Hematopoietic multipotent progenitor cell treated with erythropoietin and hydrocortisone succinate and interleukin-3 and kit ligand, for 4 days (in vitro differentiated cells): Measurements from ENCODE around the gene RALGDS.
"Not testable (repeated sequence)": the region's sequence is repeated elsewhere in the genome, so short reads cannot be mapped to it uniquely, and the experiment has no call there.

Experiments used
- DNase-seq: peaks from one replicate; pipeline ENCODE4 v3.0.0-alpha.2; 2015

Gene RALGDS

DNA sequence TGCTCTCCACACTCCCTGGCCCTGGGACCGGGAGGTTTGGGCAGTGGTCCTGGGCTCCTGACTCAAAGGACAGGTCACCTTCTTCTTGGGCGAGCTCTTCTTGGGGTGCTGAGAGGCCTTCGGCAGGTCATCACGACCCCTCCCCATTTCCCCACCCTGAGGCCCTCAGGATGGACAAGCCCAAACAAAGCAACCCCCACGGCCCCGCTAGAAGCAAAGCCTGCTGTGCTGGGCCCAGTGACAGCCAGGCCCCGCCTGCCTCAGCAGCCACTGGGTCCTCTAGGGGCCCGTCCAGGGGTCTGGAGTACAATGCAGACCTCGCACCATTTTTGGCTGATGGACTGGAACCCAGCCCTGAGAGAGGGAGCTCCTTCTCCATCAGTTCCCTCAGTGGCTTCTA lies 37.4 kb downstream of the RALGDS start:
- DNase-seq: not testable (repeated sequence)

DNA sequence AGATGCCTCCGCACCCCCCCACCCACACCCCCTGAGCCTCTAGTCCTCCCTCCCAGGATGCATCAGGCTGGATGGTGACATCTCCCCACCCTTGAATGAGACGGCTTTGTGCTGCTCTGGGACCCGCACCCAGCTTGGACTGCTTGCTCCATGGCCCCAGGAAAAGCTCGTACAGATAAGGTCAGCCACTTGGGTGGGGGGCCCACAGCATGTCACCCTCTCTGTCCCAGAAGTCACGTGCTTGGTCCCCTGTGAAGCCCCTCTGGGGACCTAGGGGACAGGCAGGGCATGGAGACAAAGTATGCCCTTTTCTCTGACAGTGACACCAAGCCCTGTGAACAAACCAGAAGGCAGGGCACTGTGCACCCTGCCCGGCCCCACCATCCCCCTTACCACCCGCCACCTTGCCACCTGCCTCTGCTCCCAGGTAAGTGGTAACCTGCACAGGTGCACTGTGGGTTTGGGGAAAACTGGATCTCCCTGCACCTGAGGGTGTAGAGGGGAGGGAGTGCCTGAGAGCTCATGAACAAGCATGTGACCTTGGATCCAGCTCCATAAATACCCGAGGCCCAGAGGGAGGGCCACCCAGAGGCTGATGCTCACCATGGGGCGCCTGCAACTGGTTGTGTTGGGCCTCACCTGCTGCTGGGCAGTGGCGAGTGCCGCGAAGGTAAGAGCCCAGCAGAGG lies 38.9 kb downstream of the RALGDS start:
- not testable (repeated sequence) for DNase-seq

DNA sequence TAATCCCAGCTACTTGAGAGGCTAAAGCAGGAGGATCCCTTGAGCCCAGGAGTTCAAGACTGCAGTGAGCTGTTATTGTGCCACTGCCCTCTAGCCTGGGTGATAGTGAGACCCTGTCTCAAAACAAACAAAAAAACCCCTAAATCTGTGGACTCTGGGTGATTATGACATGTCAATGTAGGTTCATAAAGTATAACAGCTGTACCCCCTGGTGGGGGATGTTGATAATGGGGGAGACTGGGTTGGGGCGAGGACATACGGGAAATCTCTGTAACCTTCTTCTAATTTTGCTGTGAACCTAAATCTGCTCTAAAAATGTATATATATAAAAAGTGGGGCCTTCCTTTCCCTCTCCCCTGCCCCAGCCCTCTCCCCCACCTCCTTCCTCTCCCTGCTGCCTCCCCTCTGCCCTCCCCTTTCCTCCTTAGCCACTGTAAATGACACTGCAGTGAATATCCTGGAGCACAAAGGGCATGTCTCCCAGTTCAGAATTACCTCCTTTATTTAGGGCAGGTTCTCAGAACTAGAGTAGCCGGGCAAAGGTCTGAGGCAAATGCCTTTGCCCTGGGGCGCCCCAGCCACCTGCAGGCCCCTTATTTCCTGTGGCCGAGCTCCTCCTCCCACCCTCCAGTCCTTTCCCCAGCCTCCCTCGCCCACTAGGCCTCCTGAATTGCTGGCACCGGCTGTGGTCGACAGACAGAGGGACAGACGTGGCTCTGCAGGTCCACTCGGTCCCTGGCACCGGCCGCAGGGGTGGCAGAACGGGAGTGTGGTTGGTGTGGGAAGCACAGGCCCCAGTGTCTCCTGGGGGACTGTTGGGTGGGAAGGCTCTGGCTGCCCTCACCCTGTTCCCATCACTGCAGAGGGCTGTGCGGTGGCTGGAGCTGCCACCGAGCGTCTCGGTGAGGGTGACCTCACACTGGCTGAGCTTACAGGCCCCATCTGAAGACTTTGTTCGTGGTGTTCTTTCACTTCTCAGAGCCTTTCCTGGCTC lies 40.0 kb downstream of the RALGDS start:
- peak; percentile 52 for DNase-seq

DNA sequence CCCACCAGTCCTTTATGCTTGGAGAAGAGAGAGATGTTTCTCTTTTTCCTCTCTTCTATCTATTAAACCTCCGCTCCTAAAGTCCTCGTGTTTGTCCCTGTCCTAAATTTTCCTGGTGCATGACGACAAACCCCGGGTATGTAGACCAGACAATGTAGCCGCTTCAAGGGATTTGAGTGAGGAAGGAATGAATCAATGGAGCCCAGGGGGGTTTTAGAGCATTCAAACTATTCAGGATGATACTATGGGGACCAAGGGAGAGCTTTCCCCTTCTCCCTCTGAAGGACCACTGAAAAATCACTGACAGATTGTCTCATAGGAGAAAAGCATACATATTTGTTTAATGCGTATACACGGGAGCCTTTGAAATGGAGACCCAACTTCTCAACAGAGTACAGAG lies 40.9 kb downstream of the RALGDS start:
- DNase-seq: no peak

DNA sequence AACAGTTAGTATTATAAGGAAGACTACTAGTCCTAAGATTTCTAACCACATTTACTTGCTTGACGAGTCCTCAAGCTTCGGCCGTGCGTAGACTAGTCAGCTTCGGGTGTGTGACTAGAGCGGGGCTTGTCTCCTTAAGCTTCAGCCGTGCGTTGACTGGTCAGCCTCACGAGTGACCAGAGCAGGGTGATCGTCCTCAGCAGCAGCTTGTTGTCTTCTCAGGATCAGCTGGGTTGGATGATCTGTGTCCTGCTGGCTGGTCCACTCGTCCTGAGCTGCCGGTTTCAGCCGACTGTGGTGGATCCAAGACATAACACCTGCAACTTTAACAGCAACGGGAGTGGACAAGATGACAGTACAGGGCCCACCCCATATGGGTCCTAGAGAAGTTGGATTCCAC lies 42.6 kb downstream of the RALGDS start:
- DNase-seq: no peak

DNA sequence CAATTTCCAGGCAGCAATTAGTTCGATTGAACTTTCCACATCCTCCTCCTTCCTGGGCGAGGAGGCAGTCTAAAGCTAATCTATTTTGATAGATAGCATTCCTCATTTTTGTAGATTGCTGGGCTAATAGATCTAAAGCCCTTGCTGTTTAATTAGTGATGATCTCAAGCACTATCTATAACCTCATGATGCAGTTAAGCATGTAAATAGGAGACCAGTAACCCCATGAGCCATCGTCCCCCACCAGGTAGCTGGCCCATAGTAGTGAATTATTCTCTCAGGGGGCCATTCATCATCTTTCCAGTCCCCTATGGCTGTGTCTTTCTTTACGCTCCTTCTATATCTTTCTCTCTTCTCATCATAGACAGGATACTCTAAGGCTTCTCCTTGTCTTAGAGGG lies 44.3 kb downstream of the RALGDS start:
- no peak for DNase-seq

DNA sequence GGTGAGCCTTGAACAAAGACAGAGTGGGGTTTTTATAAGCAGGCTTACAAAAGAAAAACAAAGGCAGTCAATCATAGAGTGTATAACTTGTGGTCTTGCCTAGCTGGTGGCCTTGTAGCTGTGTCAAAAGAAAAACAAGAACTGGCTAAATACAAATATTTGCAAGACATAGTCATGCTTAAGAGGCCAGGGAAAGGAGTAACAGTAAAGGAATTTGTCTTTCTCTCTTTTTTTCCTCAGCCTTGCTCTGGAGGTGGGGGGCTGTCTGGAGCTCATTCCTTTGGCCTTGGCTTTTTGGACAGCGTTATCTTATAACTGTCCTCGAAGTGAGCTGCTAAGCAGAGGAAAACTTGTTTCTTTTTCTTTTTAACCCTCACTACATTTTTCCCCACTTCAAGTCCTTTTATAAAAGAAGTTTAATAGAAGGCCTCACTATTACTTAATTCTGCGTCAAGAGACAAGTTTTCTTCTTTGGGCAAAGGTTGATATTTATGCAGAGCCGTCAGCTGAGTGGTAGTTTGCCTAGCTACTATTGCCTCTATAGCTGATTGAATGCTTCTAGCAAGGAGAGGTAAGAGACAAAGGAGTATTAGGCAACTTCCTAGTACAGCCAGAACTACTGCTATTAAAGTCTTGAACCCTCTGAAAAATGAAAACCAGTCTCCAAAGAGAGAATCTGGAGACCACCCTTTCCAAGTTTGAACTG lies 45.0 kb downstream of the RALGDS start:
- DNase-seq: no peak

DNA sequence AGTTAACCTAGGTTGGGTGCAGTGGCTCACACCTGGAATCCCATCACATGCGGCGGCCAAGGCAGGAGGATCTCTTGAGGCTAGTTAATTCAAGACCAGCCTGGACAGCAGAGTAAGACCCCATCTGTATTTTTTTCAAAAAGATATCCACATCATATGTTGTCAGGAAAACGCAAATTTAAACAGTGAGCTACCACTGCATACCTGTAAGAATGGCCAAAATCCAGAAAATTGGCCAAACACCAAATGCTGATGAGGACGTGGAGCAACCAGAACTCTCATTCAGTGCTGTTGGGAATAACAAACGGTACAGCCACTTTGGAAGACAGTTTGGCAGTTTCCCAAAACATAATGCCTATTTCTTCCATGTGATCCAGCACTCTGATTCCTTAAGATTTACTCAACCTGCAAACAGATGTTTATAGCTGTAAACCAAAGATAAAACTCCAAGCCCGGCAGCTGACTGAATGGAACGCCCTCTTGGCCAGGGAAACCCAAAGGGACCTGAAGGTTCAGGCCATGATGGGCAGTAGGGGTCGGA lies 46.9 kb downstream of the RALGDS start:
- no peak for DNase-seq

DNA sequence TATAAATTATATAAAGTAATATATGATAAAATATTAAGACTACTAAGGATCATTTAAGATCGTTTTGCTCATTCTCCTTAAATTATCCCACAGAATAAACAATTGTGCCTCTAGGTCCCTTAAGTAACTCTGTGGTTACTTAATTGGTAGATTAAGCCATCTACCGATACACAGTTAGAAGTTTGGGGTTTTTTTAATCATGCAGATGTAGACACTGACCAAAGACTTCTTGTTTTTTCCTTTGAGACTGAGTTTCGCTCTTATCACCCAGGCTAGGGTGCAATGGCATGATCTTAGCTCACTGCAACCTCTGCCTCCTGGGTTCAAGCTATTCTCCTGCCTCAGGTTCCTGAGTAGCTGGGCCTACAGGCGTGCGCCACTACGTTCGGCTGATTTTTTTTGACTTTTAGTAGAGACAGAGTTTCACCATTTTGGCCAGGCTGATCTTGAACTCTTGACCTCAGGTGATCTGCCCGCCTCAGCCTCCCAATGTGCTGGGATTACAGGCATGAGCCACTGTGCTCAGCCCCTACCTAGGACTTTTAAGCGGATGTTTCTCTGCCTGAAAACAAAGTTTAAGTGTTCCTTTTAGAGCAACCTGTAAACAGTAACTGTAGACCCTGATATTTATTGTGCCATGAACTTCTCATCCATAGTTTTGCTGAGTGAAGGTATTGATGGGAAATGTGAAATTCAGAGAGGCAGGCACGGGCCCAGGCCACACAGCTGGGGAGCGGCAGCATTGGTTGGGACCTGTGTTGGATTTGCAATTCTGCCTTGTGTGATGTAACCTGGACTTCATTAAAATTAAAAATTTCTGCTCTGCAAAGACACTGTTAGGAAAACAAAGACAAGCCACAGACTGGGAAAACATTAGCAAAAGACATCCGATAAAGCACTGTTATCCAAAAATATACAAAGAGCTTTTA lies 47.7 kb downstream of the RALGDS start:
- peak; percentile 68 for DNase-seq

DNA sequence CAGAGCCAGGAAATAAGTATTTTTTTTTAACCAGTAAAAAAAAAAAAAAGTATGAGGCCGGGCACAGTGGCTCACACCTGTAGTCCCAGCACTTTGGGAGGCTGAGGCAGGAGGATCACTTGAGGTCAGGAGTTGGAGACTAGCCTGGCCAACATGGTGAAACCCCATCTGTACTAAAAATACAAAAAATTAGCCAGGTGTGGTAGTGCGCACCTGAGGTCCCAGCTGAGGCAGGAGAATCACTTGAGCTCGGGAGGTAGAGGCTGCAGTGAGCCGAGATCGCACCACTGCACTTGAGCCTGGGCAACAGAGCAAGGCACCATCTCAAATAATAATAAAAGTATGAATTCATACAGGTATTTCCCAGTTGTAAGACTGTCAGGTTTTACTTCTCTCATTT lies 48.8 kb downstream of the RALGDS start:
- DNase-seq: not testable (repeated sequence)

DNA sequence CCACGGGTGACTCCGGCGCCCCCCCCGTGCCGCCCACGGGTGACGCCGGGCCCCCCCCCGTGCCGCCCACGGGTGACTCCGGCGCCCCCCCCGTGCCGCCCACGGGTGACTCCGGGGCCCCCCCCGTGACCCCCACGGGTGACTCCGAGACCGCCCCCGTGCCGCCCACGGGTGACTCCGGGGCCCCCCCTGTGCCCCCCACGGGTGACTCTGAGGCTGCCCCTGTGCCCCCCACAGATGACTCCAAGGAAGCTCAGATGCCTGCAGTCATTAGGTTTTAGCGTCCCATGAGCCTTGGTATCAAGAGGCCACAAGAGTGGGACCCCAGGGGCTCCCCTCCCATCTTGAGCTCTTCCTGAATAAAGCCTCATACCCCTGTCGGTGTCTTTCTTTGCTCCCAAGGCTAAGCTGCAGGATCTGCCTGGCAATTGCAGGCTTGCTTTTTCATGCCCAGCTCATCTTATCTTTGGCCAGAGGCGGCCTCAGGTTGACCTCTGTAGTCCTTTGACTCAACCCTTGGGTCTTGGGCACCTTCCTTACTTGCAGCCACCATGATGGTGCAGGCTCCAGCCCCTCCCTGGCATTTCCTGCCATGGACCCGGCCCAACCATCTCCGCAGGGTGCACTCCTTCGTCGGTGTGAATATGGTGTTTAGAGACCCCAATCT lies 49.4 kb downstream of the RALGDS start:
- DNase-seq: no peak

DNA sequence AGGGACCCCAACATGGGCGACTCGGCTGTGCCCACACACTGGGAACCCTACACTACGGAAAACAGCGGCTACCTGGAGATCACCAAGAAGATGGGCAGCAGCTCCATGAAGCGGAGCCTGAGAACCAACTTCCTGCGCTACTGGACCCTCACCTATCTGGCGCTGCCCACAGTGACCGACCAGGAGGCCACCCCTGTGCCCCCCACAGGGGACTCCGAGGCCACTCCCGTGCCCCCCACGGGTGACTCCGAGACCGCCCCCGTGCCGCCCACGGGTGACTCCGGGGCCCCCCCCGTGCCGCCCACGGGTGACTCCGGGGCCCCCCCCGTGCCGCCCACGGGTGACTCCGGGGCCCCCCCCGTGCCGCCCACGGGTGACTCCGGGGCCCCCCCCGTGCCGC lies 50.1 kb downstream of the RALGDS start:
- DNase-seq: not testable (repeated sequence)

DNA sequence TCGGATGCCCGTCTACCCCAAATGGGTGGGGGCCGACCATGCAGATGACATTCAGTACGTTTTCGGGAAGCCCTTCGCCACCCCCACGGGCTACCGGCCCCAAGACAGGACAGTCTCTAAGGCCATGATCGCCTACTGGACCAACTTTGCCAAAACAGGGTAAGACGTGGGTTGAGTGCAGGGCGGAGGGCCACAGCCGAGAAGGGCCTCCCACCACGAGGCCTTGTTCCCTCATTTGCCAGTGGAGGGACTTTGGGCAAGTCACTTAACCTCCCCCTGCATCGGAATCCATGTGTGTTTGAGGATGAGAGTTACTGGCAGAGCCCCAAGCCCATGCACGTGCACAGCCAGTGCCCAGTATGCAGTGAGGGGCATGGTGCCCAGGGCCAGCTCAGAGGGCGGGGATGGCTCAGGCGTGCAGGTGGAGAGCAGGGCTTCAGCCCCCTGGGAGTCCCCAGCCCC lies 50.5 kb downstream of the RALGDS start:
- not testable (repeated sequence) for DNase-seq

DNA sequence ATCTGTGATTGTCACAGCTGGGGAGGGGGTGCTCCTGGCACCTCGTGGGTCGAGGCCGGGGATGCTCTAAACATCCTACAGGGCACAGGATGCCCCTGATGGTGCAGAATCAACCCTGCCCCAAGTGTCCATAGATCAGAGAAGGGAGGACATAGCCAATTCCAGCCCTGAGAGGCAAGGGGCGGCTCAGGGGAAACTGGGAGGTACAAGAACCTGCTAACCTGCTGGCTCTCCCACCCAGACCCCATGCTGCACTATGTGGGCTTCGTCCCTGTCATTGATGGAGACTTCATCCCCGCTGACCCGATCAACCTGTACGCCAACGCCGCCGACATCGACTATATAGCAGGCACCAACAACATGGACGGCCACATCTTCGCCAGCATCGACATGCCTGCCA lies 52.6 kb downstream of the RALGDS start:
- not testable (repeated sequence) for DNase-seq

DNA sequence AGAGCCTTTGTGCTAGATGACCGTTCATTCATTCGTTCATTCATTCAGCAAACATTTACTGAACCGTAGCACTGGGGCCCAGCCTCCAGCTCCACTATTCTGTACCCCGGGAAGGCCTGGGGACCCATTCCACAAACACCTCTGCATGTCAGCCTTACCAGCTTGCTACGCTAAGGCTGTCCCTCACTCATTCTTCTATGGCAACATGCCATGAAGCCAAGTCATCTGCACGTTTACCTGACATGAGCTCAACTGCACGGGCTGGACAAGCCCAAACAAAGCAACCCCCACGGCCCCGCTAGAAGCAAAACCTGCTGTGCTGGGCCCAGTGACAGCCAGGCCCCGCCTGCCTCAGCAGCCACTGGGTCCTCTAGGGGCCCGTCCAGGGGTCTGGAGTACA lies 53.2 kb downstream of the RALGDS start:
- no peak for DNase-seq

DNA sequence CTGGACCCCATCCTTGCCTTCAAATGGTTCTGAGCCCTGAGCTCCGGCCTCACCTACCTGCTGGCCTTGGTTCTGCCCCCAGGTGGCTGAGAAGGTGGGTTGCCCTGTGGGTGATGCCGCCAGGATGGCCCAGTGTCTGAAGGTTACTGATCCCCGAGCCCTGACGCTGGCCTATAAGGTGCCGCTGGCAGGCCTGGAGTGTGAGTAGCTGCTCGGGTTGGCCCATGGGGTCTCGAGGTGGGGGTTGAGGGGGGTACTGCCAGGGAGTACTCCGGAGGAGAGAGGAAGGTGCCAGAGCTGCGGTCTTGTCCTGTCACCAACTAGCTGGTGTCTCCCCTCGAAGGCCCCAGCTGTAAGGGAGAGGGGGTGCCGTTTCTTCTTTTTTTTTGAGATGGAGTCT lies 54.0 kb downstream of the RALGDS start:
- DNase-seq: no peak

DNA sequence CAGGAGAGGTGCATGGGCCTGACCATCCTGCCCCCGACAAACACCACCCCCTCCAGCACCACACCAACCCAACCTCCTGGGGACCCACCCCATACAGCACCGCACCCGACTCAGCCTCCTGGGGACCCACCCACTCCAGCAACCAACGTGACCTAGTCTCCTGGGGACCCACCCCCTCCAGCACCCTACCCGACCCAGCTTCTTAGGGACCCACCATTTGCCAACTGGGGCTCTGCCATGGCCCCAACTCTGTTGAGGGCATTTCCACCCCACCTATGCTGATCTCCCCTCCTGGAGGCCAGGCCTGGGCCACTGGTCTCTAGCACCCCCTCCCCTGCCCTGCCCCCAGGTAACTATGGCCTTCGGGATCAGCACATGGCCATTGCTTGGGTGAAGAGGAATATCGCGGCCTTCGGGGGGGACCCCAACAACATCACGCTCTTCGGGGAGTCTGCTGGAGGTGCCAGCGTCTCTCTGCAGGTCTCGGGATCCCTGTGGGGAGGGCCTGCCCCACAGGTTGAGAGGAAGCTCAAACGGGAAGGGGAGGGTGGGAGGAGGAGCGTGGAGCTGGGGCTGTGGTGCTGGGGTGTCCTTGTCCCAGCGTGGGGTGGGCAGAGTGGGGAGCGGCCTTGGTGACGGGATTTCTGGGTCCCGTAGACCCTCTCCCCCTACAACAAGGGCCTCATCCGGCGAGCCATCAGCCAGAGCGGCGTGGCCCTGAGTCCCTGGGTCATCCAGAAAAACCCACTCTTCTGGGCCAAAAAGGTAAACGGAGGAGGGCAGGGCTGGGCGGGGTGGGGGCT lies 54.7 kb downstream of the RALGDS start:
- DNase-seq: no peak

DNA sequence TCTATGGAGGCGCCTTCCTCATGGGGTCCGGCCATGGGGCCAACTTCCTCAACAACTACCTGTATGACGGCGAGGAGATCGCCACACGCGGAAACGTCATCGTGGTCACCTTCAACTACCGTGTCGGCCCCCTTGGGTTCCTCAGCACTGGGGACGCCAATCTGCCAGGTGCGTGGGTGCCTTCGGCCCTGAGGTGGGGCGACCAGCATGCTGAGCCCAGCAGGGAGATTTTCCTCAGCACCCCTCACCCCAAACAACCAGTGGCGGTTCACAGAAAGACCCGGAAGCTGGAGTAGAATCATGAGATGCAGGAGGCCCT lies 56.0 kb downstream of the RALGDS start:
- no peak for DNase-seq

DNA sequence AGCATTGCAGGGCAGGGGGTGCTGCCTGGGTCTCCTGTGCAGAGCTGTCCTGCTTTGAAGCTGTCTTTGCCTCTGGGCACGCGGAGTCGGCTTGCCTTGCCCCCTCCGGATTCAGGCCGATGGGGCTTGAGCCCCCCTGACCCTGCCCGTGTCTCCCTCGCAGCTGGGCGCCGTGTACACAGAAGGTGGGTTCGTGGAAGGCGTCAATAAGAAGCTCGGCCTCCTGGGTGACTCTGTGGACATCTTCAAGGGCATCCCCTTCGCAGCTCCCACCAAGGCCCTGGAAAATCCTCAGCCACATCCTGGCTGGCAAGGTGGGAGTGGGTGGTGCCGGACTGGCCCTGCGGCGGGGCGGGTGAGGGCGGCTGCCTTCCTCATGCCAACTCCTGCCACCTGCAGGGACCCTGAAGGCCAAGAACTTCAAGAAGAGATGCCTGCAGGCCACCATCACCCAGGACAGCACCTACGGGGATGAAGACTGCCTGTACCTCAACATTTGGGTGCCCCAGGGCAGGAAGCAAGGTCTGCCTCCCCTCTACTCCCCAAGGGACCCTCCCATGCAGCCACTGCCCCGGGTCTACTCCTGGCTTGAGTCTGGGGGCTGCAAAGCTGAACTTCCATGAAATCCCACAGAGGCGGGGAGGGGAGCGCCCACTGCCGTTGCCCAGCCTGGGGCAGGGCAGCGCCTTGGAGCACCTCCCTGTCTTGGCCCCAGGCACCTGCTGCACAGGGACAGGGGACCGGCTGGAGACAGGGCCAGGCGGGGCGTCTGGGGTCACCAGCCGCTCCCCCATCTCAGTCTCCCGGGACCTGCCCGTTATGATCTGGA lies 56.6 kb downstream of the RALGDS start:
- no peak for DNase-seq
